ENCODE measurements around the gene TNRC18. TPM values are rescaled to one million over a fixed set of nuclear protein-coding genes. Genes with fewer than 3 reads are reported as not detected.

TNRC18 gene
- total RNA-seq, 1 donor from 2014 or later = 57.2 TPM

- ATAC-seq (ENCODE audit: low read depth) = no peak
- H3K27ac Mint-ChIP-seq = no peak overlapping the region
- intact Hi-C loops (cut with micrococcal nuclease) = no loop called here
- H3K9me3 Mint-ChIP-seq = no peaks in the 10 kb centered on the region
- CTCF ChIA-PET = no interaction called here
- no peak for TF ChIP-seq CTCF (IDR thresholded peaks at IDR 0.05)
- peaks cover 3% of the 10 kb centered on the region for H3K27me3 Mint-ChIP-seq
- H3K36me3 Mint-ChIP-seq (ENCODE audit: low read depth) = peaks cover 12% of the 10 kb centered on the region
- DNase-seq = no peak
- no peak overlapping the region for H3K4me3 Mint-ChIP-seq
- POLR2A ChIA-PET = no interaction called here
- no peaks in the 10 kb centered on the region for H3K4me1 Mint-ChIP-seq
These were observed 119.8 kb downstream of the TNRC18 start for GRCh38 chr7:5303591-5304505.

- POLR2A ChIA-PET = no interaction called here
- no peak for ATAC-seq (ENCODE audit: low read depth)
- CTCF ChIA-PET = no interaction called here
- H3K27me3 Mint-ChIP-seq = peaks cover 9% of the 10 kb centered on the region
- TF ChIP-seq CTCF (IDR thresholded peaks at IDR 0.05) = no peak
- no peak overlapping the region for H3K4me3 Mint-ChIP-seq
- no peak for DNase-seq
- no peaks in the 10 kb centered on the region for H3K4me1 Mint-ChIP-seq
- intact Hi-C loops (cut with micrococcal nuclease) = no loop called here
- H3K27ac Mint-ChIP-seq = no peak overlapping the region
- no peaks in the 10 kb centered on the region for H3K9me3 Mint-ChIP-seq
- peaks cover 6% of the 10 kb centered on the region for H3K36me3 Mint-ChIP-seq (ENCODE audit: low read depth)
These were observed 120.6 kb downstream of the TNRC18 start for GRCh38 chr7:5303061-5303460.

- H3K27me3 Mint-ChIP-seq = peaks cover 11% of the 10 kb centered on the region
- no peak overlapping the region for H3K4me3 Mint-ChIP-seq
- TF ChIP-seq CTCF (IDR thresholded peaks at IDR 0.05) = no peak
- ATAC-seq (ENCODE audit: low read depth) (no peak), DNase-seq (no peak)
- ChIA-PET CTCF (no interaction called here), POLR2A (no interaction called here)
- no peaks in the 10 kb centered on the region for H3K9me3 Mint-ChIP-seq
- intact Hi-C loops (cut with micrococcal nuclease) = no loop called here
- no peak overlapping the region for H3K27ac Mint-ChIP-seq
- H3K36me3 Mint-ChIP-seq (ENCODE audit: low read depth) = peaks cover 2% of the 10 kb centered on the region
- H3K4me1 Mint-ChIP-seq = no peaks in the 10 kb centered on the region
These were observed 121.1 kb downstream of the TNRC18 start for GRCh38 chr7:5302577-5302976.

- Mint-ChIP-seq H3K4me3 (no peak overlapping the region), H3K4me1 (peaks cover 12% of the 10 kb centered on the region), H3K27ac (no peak overlapping the region), H3K27me3 (peaks cover 22% of the 10 kb centered on the region), H3K36me3 (ENCODE audit: low read depth) (no peaks in the 10 kb centered on the region), H3K9me3 (no peaks in the 10 kb centered on the region)
- intact Hi-C loops (cut with micrococcal nuclease) = no loop called here
- DNase-seq (no peak), ATAC-seq (ENCODE audit: low read depth) (no peak)
- ChIA-PET CTCF (no interaction called here), POLR2A (no interaction called here)
- TF ChIP-seq CTCF (IDR thresholded peaks at IDR 0.05) = no peak
These were observed 123.3 kb downstream of the TNRC18 start for GRCh38 chr7:5300366-5300765.

- intact Hi-C loops (cut with micrococcal nuclease) = no loop called here
- peak; percentile 43 for DNase-seq
- Mint-ChIP-seq H3K9me3 (peaks cover 4% of the 10 kb centered on the region), H3K4me1 (peaks cover 12% of the 10 kb centered on the region), H3K27ac (no peak overlapping the region), H3K4me3 (peak overlapping the region; percentile 81), H3K27me3 (peaks cover 22% of the 10 kb centered on the region), H3K36me3 (ENCODE audit: low read depth) (no peaks in the 10 kb centered on the region)
- peak; percentile 85 for ATAC-seq (ENCODE audit: low read depth)
- no peak for TF ChIP-seq CTCF (IDR thresholded peaks at IDR 0.05)
- ChIA-PET POLR2A (no interaction called here), CTCF (no interaction called here)
These were observed 126.9 kb downstream of the TNRC18 start for GRCh38 chr7:5296611-5297226.

All from activated B cell treated with CpG ODN at 0.5 μM for 24 hours (primary cell).